T follicular helper cell (primary cell): ENCODE measurements around the gene LY6G6D.

ENCODE experiments used
- DNase-seq: peaks from one replicate; pipeline ENCODE4 v3.0.0-alpha.2; 2020; ENCODE audit warnings: low read depth

The LY6G6D gene

GRCh38 chr6:31764198-31764597 lies 49.0 kb downstream of the LY6G6D start:
- DNase-seq: no peak

DNA sequence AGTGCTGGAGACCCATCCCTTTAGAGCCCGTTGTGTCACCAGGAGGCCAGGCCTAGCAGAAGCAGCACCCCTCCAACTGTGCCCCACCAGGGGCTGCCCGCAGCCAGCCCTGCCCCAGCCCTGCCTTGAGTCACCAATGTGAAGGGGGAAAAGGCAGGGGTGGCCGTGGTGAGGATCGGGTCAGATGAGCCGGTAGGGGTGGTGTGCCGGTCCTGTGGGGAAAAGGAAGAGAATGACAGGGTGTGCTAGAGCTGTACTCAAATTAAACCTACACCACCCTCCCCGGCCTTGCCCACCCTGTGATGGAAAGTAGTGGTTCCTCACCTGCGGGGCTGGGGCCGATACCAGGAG lies 50.4 kb downstream of the LY6G6D start:
- no peak for DNase-seq

DNA sequence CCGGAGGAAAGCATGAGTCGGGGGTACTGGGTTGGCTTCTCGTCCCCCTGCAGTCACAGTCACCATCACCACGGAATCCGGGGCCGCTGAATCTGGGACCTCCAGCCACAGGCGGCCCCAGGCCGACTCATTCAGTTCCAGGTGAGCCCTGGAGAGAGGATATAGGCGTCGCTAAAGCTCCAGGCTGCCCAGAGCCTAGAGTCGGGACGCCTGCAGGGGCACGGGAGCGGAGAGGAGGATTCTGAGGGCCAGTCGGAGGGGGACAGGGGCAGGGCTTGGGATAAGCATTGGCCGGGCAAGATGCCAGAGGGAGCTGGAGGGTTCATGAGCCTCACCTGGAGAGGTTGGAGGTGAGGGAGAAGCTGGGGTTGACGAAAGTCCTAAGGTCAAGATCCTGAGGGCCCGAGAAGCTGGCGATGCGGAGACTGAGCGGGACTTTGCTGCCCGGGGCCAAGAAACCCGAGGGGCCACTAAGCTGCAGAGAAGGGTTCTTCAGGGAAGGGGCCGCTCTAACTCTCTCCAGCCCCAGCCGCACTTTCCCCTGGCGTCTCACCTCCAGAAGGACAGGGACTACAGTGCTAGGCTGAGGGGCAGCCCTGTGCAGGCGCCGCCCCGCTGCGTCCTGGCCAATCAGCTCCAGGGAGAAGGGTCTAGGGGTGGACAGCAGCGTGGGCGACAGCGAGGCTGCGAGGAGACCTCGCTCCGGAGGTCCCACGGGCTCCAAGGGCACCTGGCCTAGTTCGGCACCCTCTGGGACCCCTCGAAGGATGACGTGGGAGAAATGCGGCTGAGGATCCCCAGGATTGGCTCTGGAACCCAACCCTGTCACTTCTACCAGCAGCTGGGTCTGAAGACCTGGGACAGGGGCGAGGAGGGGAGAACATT lies 51.0 kb downstream of the LY6G6D start:
- DNase-seq: no peak

GRCh38 chr6:31767096-31767645 lies 52.0 kb downstream of the LY6G6D start:
- no peak for DNase-seq
